GM21423 (cell line): ENCODE data around the gene SV2C.
"Not testable (repeated sequence)": the region's sequence is repeated elsewhere in the genome, so short reads cannot be mapped to it uniquely, and the experiment has no call there.

ENCODE experiments used
- ATAC-seq: cut with Tn5 transposase; IDR thresholded peaks from one replicate; pipeline ENCODE4 v1.9.1; 2021; ENCODE audit warnings: mild to moderate bottlenecking, moderate library complexity; ENCODE audit not compliant: unreplicated experiment

The SV2C gene

GRCh38 chr5:76197726-76198125 is 114.5 kb downstream of the SV2C start:
- ATAC-seq = no peak

GRCh38 chr5:76199336-76200318 is 116.4 kb downstream of the SV2C start:
- no peak for ATAC-seq

- ATAC-seq = no peak
Measured at GRCh38 chr5:76202182-76202581, 119.0 kb downstream of the SV2C start.

- ATAC-seq = no peak
Measured at GRCh38 chr5:76204191-76204590, 121.0 kb downstream of the SV2C start.

- no peak for ATAC-seq
Measured at GRCh38 chr5:76204713-76205112, 121.5 kb downstream of the SV2C start.

- ATAC-seq = no peak
Measured at GRCh38 chr5:76207120-76207519, 123.9 kb downstream of the SV2C start.

- no peak for ATAC-seq
Measured at GRCh38 chr5:76209297-76209696, 126.1 kb downstream of the SV2C start.

- no peak for ATAC-seq
Measured at GRCh38 chr5:76210946-76211345, 127.8 kb downstream of the SV2C start.

GRCh38 chr5:76213858-76214257 is 130.7 kb downstream of the SV2C start:
- no peak for ATAC-seq

GRCh38 chr5:76216748-76217147 is 133.6 kb downstream of the SV2C start:
- no peak for ATAC-seq

- ATAC-seq = no peak
Measured at GRCh38 chr5:76219636-76220035, 136.5 kb downstream of the SV2C start.

- no peak for ATAC-seq
Measured at GRCh38 chr5:76221311-76221710, 138.1 kb downstream of the SV2C start.

GRCh38 chr5:76222318-76222717 is 139.1 kb downstream of the SV2C start:
- ATAC-seq = no peak

GRCh38 chr5:76223696-76224095 is 140.5 kb downstream of the SV2C start:
- ATAC-seq = no peak

- no peak for ATAC-seq
Measured at GRCh38 chr5:76224898-76225297, 141.7 kb downstream of the SV2C start.

- ATAC-seq = no peak
Measured at GRCh38 chr5:76225336-76225735, 142.2 kb downstream of the SV2C start.

- no peak for ATAC-seq
Measured at GRCh38 chr5:76229900-76230299, 146.7 kb downstream of the SV2C start.

- ATAC-seq = no peak
Measured at GRCh38 chr5:76230711-76231285, 147.6 kb downstream of the SV2C start.

- ATAC-seq = no peak
Measured at GRCh38 chr5:76234665-76235064, 151.5 kb downstream of the SV2C start.

- ATAC-seq = no peak
Measured at GRCh38 chr5:76236684-76237083, 153.5 kb downstream of the SV2C start.

GRCh38 chr5:76240336-76240735 is 157.2 kb downstream of the SV2C start:
- ATAC-seq = no peak

GRCh38 chr5:76242155-76242554 is 159.0 kb downstream of the SV2C start:
- ATAC-seq = not testable (repeated sequence)
